ENCODE results near the gene TUBB.
"Not testable (repeated sequence)": the region's sequence is repeated elsewhere in the genome, so short reads cannot be mapped to it uniquely, and the experiment has no call there.

GRCh38 chr6:30765495-30765894, 45.3 kb downstream of the TUBB start:
- TF ChIP-seq CTCF, POLR2A, EP300 (IDR thresholded peaks at IDR 0.05): not testable (repeated sequence)
